IPS-NIHi7 (cell line): Measurements from ENCODE around the gene THAP7.

Experiments used
- DNase-seq: peaks from one replicate; pipeline ENCODE4 v3.0.0; 2012; ENCODE audit warnings: mixed read lengths; ENCODE audit errors: extremely low spot score

The THAP7 gene

GRCh38 chr22:20964799-20965103, 37.2 kb downstream of the THAP7 start:
- DNase-seq, result no peak

GRCh38 chr22:20964090-20964798, 37.7 kb downstream of the THAP7 start:
- DNase-seq, result no peak

DNA sequence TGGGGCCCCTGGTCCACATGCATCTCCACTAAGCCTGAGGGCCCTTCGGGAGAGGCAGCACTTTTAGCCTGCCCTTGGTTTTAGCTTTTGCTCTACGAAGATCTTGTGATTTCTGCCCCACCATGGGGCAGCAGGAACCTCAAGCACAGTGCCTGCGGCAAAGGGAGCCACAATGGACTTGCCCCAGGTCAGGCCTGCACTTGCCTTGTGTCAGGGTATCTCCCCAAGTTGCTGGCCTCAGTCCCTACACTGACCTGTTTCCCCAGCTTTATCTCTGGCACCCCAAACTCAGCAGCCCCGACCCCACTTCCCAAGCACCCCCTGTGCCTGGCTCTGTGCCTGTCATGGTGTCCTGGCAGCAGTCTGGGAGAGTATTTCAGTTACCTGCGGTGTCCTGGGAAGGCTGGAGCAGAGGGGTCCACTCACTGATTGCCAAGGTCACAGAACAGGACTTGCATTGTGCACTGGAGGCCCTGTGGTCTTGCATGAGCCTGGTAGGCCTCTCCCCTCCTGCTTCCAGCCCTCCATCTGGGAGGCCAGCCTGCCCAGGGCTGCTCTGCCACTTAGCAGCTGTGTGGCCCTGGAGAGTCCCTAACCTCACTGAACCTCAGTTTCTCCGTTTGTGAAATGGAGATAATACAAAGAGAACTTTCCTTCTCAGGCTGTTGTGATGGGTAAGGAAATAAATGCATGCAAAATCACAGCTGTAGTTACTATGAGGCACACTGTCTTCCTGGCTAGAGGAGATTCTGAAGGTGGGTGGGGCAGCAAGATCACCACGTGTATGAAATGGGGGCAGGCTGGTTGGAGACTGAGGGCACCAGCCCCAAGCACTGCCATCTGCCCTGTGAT, 38.5 kb downstream of the THAP7 start:
- no peak for DNase-seq

DNA sequence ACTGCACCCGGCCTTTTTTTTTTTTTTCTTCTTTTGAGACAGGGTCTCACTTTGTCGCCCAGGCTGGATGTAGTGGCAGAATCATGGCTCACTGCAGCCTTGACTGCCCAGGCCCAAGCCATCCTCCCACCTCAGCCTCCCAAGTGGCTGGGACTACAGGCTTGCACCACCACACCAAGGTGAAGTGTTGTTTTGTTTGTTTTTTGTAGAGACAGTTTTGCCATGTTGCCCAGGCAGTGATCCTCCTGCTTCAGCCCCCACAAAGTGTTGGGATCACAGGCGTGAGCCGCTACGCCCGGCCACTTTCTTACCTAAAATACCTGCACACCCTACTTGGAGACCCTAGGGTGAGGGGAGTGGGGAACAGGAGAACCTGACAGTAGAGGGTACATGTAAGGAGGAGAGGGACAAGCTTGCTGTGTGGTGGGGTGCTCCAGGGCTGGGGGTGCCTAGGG, 39.4 kb downstream of the THAP7 start:
- no peak for DNase-seq

DNA sequence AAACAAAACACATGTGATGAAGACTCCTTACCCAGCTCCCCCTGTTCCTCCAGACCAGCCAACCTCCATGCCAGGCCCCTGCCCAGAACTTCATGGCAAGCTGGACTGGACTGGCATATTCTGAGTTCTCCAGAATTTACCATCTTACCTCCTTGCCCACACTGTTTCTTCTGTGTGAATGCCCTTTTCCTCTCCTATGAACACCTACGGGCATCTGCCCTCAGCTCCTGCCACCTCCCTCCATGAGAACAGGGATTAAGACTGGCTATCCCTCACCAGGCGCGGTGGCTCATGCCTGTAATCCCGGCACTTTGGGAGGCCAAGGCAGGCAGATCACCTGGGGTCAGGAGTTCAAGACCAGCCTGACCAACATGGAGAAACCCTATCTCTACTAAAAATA, 41.3 kb downstream of the THAP7 start:
- DNase-seq, result no peak

DNA sequence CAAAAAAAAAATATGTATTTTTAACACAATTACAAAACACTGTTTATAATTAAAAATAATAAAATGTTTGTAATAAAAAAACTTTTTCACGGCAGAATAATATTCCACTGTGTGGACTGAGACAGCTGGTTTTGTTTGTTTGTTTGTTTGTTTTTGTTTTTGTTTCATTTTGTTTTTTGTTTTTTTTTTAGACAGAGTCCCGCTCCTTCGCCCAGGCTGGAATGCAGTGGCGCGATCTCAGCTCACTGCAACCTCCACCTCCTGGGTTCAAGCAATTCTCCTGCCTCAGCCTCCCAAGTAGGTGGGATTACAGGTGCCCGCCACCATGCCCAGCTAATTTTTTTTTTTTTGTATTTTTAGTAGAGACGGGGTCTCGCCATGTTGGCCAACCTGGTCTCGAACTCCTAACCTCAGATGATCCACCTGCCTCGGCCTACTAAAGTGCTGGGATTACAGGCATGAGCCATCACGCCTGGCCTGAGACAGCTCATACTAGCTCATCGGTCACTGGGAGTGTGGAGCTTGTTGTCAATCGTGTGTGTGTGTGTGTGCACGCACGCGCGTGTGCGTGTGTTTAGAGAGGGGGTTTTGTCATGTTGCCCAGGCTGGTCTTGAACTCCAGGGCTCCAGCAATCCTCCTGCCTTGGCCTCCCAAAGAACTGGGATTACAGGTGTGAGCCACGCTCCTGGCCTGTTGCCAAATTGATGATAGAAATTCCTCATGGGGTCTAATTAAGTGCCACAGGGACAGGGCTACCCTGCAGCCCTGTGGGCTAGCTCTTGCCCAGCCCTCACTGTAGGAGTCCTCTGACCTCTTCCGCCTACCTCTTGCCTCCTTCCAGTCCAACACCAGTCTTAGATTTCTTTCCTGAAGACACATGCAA, 42.1 kb downstream of the THAP7 start:
- DNase-seq, result no peak

DNA sequence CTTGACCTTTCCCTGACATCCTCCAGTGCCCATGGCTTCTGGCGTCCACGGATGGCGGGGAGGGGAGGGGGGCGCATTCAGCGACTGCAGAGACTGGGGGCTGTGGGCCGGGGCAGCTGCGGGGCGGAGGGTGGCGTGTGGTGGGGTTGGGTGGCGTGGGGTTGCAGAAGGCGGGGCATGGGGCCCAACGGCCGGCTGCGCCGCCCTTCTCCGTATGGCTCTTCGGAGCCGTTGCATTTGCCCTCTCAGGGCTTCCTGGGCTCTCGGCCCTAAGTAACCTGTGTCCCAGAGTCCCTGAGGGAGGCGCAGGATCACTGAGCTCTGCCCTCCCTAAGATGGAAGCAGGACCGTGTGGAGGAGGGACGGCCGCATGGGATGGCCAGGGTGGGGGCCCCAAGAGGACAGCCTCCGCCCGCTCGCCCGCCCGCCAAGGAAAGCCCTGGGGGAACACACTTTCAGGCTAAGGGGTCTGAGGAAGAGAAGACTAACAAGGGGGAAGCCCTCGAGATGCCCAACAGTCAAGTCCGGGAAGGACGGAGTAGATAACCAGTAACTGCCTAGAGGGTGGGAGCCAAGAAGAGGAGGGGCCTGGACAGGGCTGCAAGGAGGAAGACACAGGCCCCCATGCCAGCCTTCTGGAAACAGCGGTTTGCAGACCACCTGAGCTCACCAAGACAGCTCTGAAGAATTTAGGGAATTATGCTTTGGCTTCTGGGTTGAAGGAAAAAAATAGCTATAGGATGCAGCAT, 44.1 kb downstream of the THAP7 start:
- DNase-seq, result peak; percentile 63

GRCh38 chr22:20957102-20957682, 44.7 kb downstream of the THAP7 start:
- no peak for DNase-seq

DNA sequence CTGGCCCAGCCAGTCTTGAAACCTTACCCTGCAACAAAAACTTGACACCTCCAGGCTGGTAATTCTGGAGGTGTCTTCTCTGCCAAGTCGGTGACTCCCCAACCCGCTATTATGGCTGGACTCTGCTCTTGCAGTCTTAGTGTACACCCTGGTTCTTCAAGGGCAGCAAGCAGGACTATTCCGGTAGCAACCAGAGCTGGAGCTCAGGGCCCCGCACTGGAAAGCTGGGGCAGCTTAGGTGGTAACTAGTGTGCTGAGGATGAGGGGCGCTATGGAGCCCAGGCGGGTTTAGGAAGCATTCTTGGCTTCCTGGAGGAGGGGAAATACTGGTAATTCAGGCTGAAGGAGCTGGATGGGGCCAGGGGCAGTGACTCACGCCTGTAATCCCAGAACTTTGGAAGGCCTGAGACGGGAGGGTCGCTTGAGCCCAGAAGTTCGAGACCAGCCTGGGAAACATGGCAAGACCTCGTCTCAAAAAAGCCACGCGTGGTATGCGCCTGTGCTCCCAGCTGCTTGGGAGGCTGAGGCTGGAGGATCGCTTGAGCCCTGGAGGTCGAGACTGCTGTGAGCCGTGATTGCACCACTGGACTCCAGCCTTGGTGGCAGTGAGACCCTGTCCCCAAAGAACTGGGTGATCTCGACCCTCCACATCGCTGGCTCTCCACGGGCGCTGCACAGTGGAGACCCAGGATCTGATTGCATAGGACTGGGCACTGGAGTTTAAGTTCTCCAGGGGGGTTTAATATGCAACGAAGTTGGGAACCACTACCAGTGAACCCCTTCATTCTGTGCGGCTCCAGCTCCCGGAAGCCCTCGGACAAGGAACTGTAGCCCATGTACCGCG, 45.4 kb downstream of the THAP7 start:
- peak; percentile 74 for DNase-seq

- DNase-seq, result no peak
Observed at GRCh38 chr22:20955548-20955947, 46.4 kb downstream of the THAP7 start.

- no peak for DNase-seq
Observed at GRCh38 chr22:20953668-20954500, 48.0 kb downstream of the THAP7 start.

DNA sequence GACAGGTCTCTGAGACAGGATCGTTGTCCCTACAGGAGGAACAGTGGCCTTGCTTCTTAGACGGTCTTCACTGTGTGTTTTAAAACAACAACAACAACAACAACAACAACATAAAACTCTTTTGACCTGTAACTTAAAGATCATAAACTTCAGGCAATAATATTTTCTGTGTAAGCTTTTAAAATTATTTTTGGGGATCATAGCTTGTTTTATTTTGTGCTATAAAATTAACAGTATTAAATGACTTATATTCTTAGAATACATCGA, 48.6 kb downstream of the THAP7 start:
- no peak for DNase-seq

DNA sequence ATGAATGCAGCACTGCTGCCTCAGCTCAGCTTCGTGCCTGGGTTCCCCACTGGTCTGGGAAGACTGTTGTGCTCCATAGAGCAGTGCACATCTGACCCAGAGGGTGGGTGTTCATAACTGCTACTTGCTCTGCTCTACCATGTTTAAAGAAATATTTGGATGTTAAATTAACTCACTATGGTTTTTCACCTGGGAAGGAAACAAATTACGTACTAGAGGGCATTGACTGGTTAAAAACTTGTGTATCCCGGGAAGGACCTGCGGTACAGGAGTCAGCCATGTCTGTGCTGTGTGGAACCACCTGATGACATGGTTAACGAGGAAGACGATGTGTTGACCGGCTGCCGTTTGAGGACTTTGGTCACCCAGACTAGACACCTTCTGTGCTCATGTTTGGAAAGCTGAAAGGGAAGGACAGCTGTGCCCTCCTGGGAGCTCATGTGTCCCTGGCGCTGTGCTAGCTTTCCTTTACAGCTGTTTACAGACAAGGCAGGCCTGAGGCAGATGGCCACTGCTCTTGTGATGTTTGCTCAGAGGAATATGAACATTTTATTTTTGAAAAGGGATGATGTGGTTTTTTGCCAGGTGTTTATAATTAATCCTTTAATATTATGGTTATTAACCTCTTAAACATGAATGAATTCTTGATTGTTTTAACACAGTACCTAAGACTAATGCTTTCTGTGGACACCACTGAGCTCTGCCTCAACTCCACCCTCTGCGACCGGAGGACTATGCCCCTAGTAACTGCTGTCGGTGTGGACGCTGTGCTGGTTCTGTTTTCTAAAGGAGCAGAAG, 49.2 kb downstream of the THAP7 start:
- DNase-seq, result no peak

- no peak for DNase-seq
Observed at GRCh38 chr22:20951932-20952380, 50.0 kb downstream of the THAP7 start.

- no peak for DNase-seq
Observed at GRCh38 chr22:20951151-20951931, 50.6 kb downstream of the THAP7 start.

- DNase-seq, result no peak
Observed at GRCh38 chr22:20949698-20950183, 52.2 kb downstream of the THAP7 start.
